A549 (cell line): ENCODE data around the gene LEF1.

Source experiments
- EP300 ChIP-seq, 2 experiments: fragments of >200 bp; sonication (Bioruptor Twin); formaldehyde crosslinking; IDR thresholded peaks; 2 replicates in 1 of 2; 3 replicates in 1 of 2; pipeline ENCODE4 v1.6.1; 2016 to 2017
- HOXB5 ChIP-seq: fragments of 250-450 bp; sonication (Bioruptor Pico); IDR thresholded peaks from 2 replicates; pipeline ENCODE4 v1.5.0; 2020; ENCODE audit warnings: mild to moderate bottlenecking, moderate library complexity
- MAZ ChIP-seq: fragments of 150-350 bp; IDR thresholded peaks from 2 replicates; pipeline ENCODE4 v1.6.1; 2014; ENCODE audit warnings: antibody characterized with exemption, low read depth, low read length, borderline replicate concordance
- TF ChIP-seq, protein P1 (sequence below): fragments of >200 bp; sonication (Bioruptor Twin); formaldehyde crosslinking; IDR thresholded peaks from 3 replicates; pipeline ENCODE4 v1.5.1; 2016

DNA sequence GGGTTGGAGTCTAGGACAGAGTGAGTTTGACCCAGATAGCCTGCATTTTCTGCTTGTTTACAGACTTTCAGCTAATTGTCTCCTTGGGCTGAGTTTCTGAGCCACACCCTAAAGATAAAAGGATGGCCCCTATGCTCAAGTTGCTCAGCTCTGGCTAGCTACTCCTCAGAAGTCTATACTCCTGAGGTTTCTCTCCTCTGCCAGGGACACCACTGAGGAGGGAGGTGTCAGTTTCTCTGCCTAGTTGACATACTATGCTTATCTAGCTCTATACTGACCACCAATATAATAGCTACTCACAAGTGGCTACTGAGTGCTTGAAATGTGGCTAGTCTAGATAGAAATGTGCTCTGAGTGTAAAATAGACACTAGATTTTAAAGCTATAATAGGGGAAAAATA, 155.4 kb downstream of the LEF1 start:
- TF ChIP-seq, protein P1, sequence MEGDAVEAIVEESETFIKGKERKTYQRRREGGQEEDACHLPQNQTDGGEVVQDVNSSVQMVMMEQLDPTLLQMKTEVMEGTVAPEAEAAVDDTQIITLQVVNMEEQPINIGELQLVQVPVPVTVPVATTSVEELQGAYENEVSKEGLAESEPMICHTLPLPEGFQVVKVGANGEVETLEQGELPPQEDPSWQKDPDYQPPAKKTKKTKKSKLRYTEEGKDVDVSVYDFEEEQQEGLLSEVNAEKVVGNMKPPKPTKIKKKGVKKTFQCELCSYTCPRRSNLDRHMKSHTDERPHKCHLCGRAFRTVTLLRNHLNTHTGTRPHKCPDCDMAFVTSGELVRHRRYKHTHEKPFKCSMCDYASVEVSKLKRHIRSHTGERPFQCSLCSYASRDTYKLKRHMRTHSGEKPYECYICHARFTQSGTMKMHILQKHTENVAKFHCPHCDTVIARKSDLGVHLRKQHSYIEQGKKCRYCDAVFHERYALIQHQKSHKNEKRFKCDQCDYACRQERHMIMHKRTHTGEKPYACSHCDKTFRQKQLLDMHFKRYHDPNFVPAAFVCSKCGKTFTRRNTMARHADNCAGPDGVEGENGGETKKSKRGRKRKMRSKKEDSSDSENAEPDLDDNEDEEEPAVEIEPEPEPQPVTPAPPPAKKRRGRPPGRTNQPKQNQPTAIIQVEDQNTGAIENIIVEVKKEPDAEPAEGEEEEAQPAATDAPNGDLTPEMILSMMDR = no peak
- TF ChIP-seq EP300 (IDR thresholded peaks at IDR 0.05) = no peak
- no peak for TF ChIP-seq HOXB5 (CRISPR knock-in tag)
- no peak for TF ChIP-seq MAZ
